Upper lobe of left lung (tissue), 4 donors: Measurements from ENCODE around the gene TSR1.

Source experiments
- CTCF ChIP-seq, 6 experiments: fragments of 450-650 bp in 4 of 6; fragments of 200-600 bp in 2 of 6; sonication (generic) in 2 of 6; IDR thresholded peaks; one replicate each; pipeline ENCODE4 v1.5.1; 2016 to 2019; ENCODE audit warnings: antibody characterized with exemption in 6 of 6
- POLR2A ChIP-seq, 4 donors: fragments of 450-650 bp; IDR thresholded peaks; one replicate each; pipeline ENCODE4 v1.5.1; 2016 to 2017; ENCODE audit warnings: antibody characterized with exemption in 4 of 4, mild to moderate bottlenecking in 2 of 4
- POLR2AphosphoS5 ChIP-seq, 2 donors: sonication (generic); formaldehyde crosslinking; IDR thresholded peaks; one replicate each; pipeline ENCODE4 v1.5.1; 2017; ENCODE audit warnings: antibody characterized with exemption in 2 of 2

DNA sequence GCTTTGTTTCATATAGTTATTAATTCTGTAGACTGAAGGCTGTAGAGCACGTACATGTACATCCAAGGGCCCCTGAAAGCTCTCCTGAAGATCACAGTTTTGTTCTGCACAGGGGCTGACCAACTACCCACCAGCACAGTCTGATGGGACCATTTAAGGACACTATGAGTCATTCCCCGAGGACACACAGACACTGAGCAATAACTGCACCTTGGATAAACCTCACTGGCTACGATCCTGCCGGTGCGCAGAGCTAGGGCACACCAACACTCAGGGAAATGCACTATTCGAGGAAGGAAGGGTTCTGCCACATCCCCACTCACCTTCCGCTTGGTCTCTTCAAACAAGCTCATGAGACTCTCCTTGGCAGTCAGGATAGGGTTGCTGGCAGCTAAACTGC, 53.0 kb downstream of the TSR1 start:
- TF ChIP-seq POLR2A (IDR thresholded peaks at IDR 0.05): no peak
- TF ChIP-seq CTCF (IDR thresholded peaks at IDR 0.05): no peak
- TF ChIP-seq POLR2AphosphoS5 (IDR thresholded peaks at IDR 0.05): no peak
